Left lung (tissue), 10 donors: ENCODE measurements around the gene GAP43. TPM values are rescaled to one million over a fixed set of nuclear protein-coding genes. Genes with fewer than 3 reads are reported as not detected.

Experiments
- ATAC-seq: fragments of 200-7000 bp; cut with Tn5 transposase; one replicate; pipeline ENCODE4 v1.9.1; 2020; ENCODE audit warnings: moderate library complexity
- DNase-seq, 4 donors: peaks; one replicate each; pipeline ENCODE4 v3.0.0-alpha.2; 2013 to 2020
- H3K27ac ChIP-seq, 2 donors: fragments of 200-600 bp; sonication (generic) in 1 of 2; one replicate each; pipeline versions ENCODE4 v1.5.0 to v1.8.0; 2020 to 2021
- H3K27me3 ChIP-seq, 2 donors: fragments of 200-600 bp; sonication (generic) in 1 of 2; one replicate each; pipeline versions ENCODE4 v1.5.0 to v1.8.0; 2020 to 2021
- H3K36me3 ChIP-seq, 2 donors: fragments of 200-600 bp; sonication (generic) in 1 of 2; one replicate each; pipeline versions ENCODE4 v1.5.0 to v1.8.0; 2020 to 2021
- H3K4me1 ChIP-seq, 2 donors: fragments of 200-600 bp; one replicate each; pipeline ENCODE4 v1.8.0; 2021
- H3K4me3 ChIP-seq, 2 donors: fragments of 200-600 bp; sonication (generic) in 1 of 2; one replicate each; pipeline versions ENCODE4 v1.5.0 to v1.8.0; 2020 to 2021; ENCODE audit warnings: mild to moderate bottlenecking in 1 of 2
- H3K9me3 ChIP-seq, 2 donors: fragments of 200-600 bp; sonication (generic) in 1 of 2; one replicate each; pipeline versions ENCODE4 v1.5.0 to v1.8.0; 2020 to 2021
- CTCF ChIP-seq, 2 donors: fragments of 200-600 bp; sonication (generic) in 1 of 2; IDR thresholded peaks; one replicate each; pipeline versions ENCODE4 v1.5.0 to v1.8.0; 2021; ENCODE audit warnings: antibody characterized with exemption in 2 of 2
- intact Hi-C, 2 donors: fragments of 100-400 bp; cut with DNase I; formaldehyde crosslinking; loops; one replicate each; pipeline versions ENCODE4 v1.11.2 to v1.14.2; 2022
- polyA plus RNA-seq, 6 donors: library from polyadenylated mRNA; unstranded; fragments of 120-200 nt; gene quantifications; one replicate each; pipeline ENCODE4 v1.2.1, GENCODE V29; 2013; ENCODE audit not compliant: insufficient read length in 6 of 6
- total RNA-seq, 2 donors: library from RNA; stranded (reverse); fragmentation: NEBNext Ultra II Directional; extraction: Animal tissue kit (Norgen Biotek cat#: 25700); gene quantifications; one replicate each; pipeline ENCODE4 v1.2.1, GENCODE V29; 2021
- donor health status: DM: no; HTN: yes; CAD: no.
- donor health status: DM: no; HTN: no; CAD: no.

The GAP43 gene
- total and polyA plus RNA-seq, 8 donors: 0.29 to 0.54 (median 0.41) TPM; not detected in 1

GRCh38 chr3:115666920-115667737 lies 43.8 kb downstream of the GAP43 start:
- peak; percentile 77 for ATAC-seq

DNA sequence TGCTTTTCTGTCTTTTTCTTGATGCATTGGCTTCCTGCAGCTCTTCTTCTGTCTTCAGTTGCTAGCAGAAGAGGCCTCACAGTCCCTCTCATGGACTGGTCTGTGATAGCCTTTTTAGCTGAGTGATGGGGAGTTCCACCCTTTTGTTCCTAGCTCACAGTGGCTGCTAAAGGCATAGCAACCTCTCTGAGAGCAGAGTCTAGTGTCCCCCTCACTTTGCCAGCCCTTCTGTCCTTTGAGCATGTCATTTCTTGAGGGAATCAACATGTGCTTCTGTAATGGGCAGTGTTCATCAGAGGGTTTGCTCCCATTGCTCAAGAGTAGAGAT lies 44.4 kb downstream of the GAP43 start:
- DNase-seq (no peak), ATAC-seq (no peak)
- Histone ChIP-seq H3K9me3 (no peaks in the 10 kb centered on the region), H3K4me1 (no peaks in the 10 kb centered on the region), H3K27ac (no peak overlapping the region), H3K27me3 (no peaks in the 10 kb centered on the region), H3K36me3 (no peaks in the 10 kb centered on the region), H3K4me3 (no peak overlapping the region)
- intact Hi-C loops: no loop called here
- no peak for TF ChIP-seq CTCF (IDR thresholded peaks at IDR 0.05)

More at GRCh38 chr3:115666920-115667737, 43.8 kb downstream of the GAP43 start:
- H3K27me3 ChIP-seq: no peaks in the 10 kb centered on the region
- H3K9me3 ChIP-seq: no peaks in the 10 kb centered on the region
- no peak overlapping the region for H3K4me3 ChIP-seq
- H3K36me3 ChIP-seq: no peaks in the 10 kb centered on the region
- TF ChIP-seq CTCF (IDR thresholded peaks at IDR 0.05): no peak
- H3K4me1 ChIP-seq: no peaks in the 10 kb centered on the region
- DNase-seq: no peak
- H3K27ac ChIP-seq: peak overlapping the region in 1 of 2 donors; percentile 11
- intact Hi-C loops: no loop called here

- Histone ChIP-seq H3K4me1 (no peaks in the 10 kb centered on the region), H3K27me3 (no peaks in the 10 kb centered on the region), H3K9me3 (no peaks in the 10 kb centered on the region), H3K4me3 (no peak overlapping the region), H3K36me3 (no peaks in the 10 kb centered on the region), H3K27ac (no peak overlapping the region)
- DNase-seq (no peak), ATAC-seq (no peak)
- intact Hi-C loops: no loop called here
- TF ChIP-seq CTCF (IDR thresholded peaks at IDR 0.05): no peak
These were observed 47.6 kb downstream of the GAP43 start for GRCh38 chr3:115670911-115671310.

GRCh38 chr3:115671761-115672455 lies 48.6 kb downstream of the GAP43 start:
- no peak overlapping the region for H3K4me3 ChIP-seq
- DNase-seq: no peak
- no peaks in the 10 kb centered on the region for H3K27me3 ChIP-seq
- peak; percentile 59 for ATAC-seq
- intact Hi-C loops: no loop called here
- H3K36me3 ChIP-seq: no peaks in the 10 kb centered on the region
- H3K9me3 ChIP-seq: no peaks in the 10 kb centered on the region
- no peak for TF ChIP-seq CTCF (IDR thresholded peaks at IDR 0.05)
- H3K4me1 ChIP-seq: no peaks in the 10 kb centered on the region
- no peak overlapping the region for H3K27ac ChIP-seq

DNA sequence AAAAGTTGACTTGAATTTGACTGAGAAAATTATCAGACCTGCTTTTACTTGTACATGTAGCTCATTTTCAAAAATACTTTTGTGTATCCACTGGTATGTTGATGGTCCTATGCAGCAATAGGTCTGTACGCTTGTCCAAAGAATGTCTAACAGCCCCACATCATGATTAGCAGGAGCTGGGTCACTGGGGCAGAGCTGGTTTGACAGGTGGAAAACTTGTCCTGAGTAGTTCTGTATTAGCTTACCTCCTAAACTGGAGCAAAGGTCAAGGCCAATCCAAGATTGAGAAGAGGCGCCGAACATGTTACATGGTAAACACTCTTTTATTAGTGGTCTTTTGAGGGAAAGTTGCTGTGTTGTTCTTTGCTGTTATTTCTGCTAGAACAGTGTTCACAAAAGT lies 50.6 kb downstream of the GAP43 start:
- Histone ChIP-seq H3K27me3 (no peaks in the 10 kb centered on the region), H3K4me1 (no peaks in the 10 kb centered on the region), H3K4me3 (no peak overlapping the region), H3K27ac (no peak overlapping the region), H3K36me3 (no peaks in the 10 kb centered on the region), H3K9me3 (no peaks in the 10 kb centered on the region)
- no peak for DNase-seq
- ATAC-seq: no peak
- TF ChIP-seq CTCF (IDR thresholded peaks at IDR 0.05): no peak
- intact Hi-C loops: no loop called here
